Spleen (tissue), 7 donors: ENCODE data around the gene KCTD10.

Experiments used
- CTCF ChIP-seq, 11 experiments: fragments of 200-600 bp in 7 of 11; fragments of 450-650 bp in 4 of 11; sonication (generic) in 4 of 11; IDR thresholded peaks in 8 of 11; conservative IDR thresholded peaks in 3 of 11; 1 replicate in 7 of 11; 2 replicates in 4 of 11; pipeline versions ENCODE4 v1.4.0 to v1.8.0; 2016 to 2021; ENCODE audit warnings: antibody characterized with exemption in 11 of 11, inconsistent platforms in 4 of 11, mild to moderate bottlenecking in 1 of 11
- POLR2A ChIP-seq, 3 donors: fragments of 450-650 bp; IDR thresholded peaks; one replicate each; pipeline ENCODE4 v1.5.1; 2017; ENCODE audit warnings: antibody characterized with exemption in 3 of 3, mild to moderate bottlenecking in 1 of 3
- donor health status: DM: no; HTN: no; CAD: no; lungs with moderate emphysema.
- donor health status: DM: no; HTN: no; CAD: no.
- donor health status: DM: no; HTN: no; CAD: no.

- TF ChIP-seq POLR2A (IDR thresholded peaks at IDR 0.05) (no peak), CTCF (IDR thresholded peaks at IDR 0.05 in 8 of 11, conservative IDR thresholded peaks at IDR 0.05 in 3 of 11) (no peak)
Observed at GRCh38 chr12:109488051-109488665, 11.1 kb upstream of the KCTD10 start.
